Esophagus mucosa (tissue), 1 donor: ENCODE measurements around the gene FDX2. TPM values are rescaled to one million over a fixed set of nuclear protein-coding genes. Genes with fewer than 3 reads are reported as not detected.
"Not testable (repeated sequence)": the region's sequence is repeated elsewhere in the genome, so short reads cannot be mapped to it uniquely, and the experiment has no call there.

Experiments
- ATAC-seq: fragments of 200-7000 bp; cut with Tn5 transposase; one replicate; pipeline ENCODE4 v1.9.1; 2020
- total RNA-seq: library from RNA; stranded (reverse); gene quantifications from one replicate; pipeline ENCODE4 v1.2.4, GENCODE V29; 2023
- donor health status: DM: yes; HTN: yes; CAD: no.

Gene FDX2
- total RNA-seq: 11.3 TPM

DNA sequence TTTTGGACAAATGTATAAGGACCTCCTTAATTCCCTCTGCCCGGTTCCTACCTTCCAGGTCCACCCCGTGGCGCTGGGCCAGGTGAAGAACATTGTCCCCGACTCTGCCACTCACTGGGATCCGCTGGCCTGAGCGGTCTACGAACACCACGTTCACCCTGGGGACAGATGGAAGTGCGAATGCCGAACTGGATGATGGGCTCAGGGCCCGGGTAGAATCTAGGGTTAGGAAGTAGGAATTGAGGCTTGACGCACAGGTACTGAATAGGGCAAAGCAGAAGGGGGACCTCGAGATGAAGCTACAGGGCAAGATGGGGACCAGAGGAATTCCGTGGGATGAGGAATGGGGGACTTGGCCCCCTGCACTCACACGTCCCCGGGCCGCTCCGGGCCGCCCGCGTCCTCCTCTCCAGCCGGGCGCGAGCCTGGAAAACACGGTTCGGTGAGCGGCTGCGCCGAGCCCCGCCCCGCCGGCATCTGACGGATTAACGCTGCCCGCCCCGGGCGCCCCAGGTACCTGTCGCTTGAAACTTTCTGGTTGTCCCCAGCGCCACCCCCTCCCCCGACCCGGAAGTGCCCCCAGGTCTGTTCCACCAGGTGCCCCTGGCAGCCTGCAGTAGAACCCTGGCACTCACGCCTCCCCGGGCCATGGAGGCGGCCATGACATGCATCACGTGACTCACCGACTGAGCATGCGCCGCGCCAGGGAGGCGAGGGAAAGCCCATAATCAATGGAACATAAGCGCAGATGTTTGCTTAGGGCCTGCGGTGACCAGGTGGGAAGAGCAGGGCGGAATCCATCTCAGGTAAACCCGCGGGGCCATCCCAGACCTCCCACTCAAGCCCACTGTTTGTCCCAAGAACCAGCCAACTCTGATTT, at the start of gene FDX2:
TSS of gene FDX2 (minus strand) at position 681 of the 880 bp plus-strand sequence. CDS start at position 662, 19 bp downstream.
- ATAC-seq: peak; percentile 82

DNA sequence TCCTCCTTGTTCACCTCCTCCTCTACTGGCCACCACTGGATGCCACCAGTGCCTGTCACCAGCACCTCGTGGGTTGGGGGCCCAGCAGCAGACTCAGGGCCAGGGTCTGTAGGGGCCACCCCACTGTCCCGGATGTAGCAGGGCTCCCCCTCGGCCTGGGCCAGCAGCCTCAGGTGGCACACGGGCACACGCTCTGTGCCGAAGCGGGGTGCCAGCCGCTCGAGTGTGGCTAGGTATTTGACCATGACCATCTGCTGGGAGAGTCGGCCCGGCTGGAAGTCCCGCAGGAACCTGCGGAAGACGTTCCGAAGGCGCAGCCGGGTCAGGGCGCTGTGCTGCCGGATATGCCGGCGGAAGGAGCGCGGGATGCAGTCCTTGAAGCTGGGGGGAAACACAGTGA, 49.7 kb upstream of the FDX2 start:
- peak; percentile 19 for ATAC-seq

- ATAC-seq: no peak
These were observed 48.8 kb upstream of the FDX2 start for GRCh38 chr19:10364644-10365043.

GRCh38 chr19:10363789-10364281, 48.0 kb upstream of the FDX2 start:
- peak; percentile 6 for ATAC-seq

DNA sequence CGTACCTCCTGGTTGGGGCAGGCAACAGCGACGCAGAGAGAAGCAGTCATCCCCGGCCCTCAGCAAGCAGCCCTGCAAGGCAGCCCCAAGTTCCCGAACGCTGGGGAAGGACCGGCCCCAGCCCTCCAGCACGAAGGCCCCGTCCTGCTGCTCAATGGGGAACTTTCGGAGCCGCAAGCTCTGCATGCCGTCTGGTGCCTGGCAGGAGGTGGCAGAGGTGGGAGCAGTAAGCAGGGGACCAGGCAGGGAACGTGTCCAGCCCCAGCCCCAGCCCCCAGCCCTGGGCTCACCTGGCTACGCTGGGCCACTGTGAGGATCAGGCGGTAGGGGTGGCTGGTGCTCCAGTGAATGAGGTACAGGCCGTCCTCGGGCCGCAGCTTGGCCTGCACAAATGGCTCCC, 46.4 kb upstream of the FDX2 start:
- ATAC-seq: no peak

GRCh38 chr19:10361569-10362011, 45.8 kb upstream of the FDX2 start:
- no peak for ATAC-seq

- no peak for ATAC-seq
These were observed 40.6 kb upstream of the FDX2 start for GRCh38 chr19:10356431-10356830.

- peak; percentile 22 for ATAC-seq
These were observed 38.1 kb upstream of the FDX2 start for GRCh38 chr19:10353793-10354391.

DNA sequence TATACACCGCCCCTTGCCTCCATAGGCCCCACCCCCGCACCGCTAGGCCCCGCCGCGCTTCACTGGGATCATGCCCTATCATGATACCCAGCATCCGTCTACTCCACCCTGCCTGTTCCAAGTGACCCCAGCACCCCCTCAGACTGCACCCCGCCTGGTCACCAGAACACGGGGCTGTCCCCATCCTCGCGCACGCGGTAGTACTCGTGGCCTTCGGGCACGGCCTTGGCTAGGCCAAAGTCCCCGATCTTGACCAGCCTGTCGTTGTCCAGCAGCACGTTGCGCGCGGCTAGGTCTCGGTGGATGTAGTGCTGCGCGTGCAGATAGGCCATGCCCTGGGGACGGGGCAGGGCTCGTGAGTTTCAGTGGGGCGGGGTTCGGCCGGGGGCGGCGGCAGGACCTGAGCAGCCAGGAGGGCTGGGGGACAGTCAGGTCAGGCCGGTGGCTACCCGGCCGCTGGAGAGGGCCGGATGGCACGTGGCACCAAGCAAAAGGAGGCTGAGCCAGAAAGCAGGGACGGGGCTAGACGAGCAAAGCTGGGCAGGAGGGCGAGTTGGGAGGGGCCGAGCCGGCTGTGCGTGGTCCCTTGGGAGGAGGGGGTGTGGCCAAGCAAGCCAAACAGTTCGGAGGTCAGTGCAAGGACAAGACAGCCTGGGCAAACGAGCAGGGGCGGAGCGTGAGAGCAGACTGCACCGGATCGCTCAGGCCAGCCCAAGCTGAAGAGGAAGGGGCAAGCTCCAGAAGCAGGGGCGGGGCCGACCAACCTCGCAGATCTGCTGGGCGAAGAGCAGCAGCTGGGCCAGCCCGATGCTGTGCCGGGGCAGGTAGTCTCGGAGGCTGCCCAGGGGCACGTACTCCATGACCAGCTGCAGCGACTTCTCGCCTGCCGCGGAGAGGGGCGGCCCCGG, 37.2 kb upstream of the FDX2 start:
- peak; percentile 23 for ATAC-seq

DNA sequence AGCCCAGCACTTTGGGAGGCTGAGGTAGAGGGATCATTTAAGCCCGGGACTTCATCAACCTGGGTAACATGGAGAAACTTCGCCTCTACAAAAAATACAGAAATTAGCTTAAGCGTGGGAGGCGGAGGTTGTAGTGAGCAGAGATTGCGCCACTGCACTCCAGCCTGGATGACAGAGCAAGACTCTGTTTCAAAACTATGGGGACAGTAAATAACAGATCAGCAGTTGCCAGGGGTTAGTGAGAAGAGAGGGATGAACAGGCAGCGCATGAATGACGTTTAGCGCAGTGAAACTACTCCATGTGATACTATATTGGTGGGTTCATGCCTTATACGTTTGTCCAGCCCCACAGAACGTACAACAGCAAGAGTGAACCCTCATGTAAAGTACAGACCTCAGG, 30.7 kb upstream of the FDX2 start:
- no peak for ATAC-seq

GRCh38 chr19:10344780-10345179, 29.0 kb upstream of the FDX2 start:
- no peak for ATAC-seq

DNA sequence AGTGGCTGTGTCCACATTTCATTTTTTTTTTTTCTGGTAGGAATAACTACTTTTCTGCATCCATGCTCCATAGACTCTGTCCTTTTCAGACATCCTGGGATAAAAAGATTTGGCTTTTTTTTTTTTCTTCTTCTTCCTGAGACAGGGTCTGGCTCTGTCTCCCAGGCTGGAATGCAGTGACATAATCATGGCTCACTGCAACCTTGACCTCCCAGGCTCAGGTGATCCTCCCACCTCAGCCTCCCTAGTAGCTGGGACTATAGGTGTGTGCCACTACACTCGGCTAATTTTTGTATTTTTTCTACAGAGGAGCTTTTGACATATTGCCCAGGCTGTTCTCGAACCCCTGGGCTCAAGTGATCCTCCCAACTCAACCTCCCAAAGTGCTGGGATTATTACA, 27.7 kb upstream of the FDX2 start:
- no peak for ATAC-seq

DNA sequence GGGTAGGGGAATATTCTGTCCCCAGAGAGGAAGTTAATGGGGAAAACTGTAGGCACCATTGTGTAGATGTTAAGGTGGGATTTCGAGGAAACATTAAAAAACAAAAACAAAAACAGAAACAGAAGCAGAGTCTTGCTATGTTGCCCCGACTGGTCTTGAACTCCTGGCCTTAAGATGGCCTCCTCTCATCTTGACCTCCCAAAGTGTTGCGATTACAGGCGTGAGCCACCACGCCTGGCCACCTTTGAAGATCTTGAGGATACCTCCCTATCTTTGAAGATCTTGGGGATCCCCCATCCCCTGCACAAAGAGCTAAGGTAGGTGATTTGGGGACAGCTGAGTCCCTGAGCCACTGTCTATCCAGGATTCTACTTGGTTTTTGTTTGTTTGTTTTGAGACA, 24.2 kb upstream of the FDX2 start:
- ATAC-seq: no peak

DNA sequence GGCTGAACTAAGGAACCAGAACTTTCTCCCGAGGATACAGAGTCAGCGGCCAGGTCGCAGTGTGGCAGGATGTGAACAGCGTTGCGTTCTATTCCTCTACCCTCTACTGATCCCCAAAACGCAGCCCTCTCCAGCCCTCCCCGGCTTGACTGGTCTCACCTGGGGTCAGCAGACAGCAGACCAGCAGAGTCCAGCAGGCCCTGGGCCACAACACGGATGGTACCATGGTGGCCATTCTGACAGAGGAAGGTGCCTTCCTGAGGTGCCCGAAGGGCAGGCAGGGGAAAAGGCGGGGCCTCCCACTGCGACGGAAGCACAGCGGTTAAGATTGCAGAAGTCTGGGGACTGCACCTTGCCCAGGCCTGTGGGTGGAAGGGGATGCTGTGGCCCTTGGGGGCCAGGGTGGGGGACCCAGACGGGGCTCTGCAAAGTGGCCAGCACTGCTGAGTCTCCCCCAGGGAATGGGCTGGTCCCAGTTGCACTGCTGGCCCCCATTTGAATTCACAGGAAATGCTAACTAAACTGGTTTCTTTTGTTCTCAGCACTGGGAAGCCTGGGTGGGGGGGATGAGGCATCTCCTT, 23.7 kb upstream of the FDX2 start, which contains the start of gene ICAM3:
TSS of gene ICAM3 (minus strand) at position 245 of the 581 bp plus-strand sequence. CDS start at position 235, 10 bp downstream.
- ATAC-seq: peak; percentile 15

- ATAC-seq: no peak
These were observed 23.1 kb upstream of the FDX2 start for GRCh38 chr19:10338940-10339339.

DNA sequence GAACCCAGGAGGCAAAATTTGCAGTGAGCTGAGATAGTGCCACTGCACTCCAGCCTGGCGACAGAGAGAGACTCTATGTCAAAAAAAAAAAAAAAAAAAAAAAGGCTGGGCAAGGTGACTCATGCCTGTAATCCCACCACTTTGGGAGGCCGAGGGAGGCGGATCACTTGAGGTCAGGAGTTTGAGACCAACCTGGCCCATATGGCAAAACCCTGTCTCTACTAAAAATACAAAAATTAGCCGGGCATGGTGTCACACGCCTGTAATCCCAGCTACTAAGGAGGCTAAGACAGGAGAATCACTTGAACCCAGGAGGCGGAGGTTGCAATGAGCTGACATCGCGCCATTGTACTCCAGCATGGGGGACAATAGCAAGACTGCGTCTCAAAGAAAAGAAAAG, 20.9 kb upstream of the FDX2 start:
- ATAC-seq: not testable (repeated sequence)

DNA sequence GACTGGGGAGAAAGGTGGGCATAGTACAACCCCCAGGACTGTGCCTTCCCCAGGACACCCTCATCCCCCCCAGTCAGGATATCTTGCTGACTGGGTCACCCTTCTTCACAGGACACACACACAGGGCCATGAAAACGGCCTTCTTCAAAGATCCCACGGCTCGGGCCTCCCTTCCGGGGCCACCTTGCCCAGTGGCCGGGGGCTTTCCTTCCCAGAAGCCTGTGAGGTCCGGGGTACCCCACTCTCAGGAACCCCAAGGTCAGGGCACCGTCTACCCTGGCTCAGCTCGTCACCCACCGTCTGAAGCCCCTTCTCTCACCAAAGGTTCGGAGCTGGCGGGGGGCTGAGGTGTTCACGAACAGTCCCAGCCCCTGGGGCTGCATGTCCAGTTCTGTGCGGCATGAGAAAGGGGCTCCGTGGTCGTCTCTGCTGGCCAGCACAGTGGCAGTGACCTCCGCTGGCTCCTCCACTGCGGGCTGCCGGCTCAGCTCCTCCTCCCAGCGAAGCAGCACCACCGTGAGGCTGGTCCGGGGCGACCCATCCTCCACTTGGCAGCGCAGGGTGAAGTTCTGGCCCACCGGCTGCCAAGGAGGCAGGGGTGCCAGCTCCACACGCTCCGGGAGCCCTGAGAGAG, 19.7 kb upstream of the FDX2 start:
- ATAC-seq: no peak

DNA sequence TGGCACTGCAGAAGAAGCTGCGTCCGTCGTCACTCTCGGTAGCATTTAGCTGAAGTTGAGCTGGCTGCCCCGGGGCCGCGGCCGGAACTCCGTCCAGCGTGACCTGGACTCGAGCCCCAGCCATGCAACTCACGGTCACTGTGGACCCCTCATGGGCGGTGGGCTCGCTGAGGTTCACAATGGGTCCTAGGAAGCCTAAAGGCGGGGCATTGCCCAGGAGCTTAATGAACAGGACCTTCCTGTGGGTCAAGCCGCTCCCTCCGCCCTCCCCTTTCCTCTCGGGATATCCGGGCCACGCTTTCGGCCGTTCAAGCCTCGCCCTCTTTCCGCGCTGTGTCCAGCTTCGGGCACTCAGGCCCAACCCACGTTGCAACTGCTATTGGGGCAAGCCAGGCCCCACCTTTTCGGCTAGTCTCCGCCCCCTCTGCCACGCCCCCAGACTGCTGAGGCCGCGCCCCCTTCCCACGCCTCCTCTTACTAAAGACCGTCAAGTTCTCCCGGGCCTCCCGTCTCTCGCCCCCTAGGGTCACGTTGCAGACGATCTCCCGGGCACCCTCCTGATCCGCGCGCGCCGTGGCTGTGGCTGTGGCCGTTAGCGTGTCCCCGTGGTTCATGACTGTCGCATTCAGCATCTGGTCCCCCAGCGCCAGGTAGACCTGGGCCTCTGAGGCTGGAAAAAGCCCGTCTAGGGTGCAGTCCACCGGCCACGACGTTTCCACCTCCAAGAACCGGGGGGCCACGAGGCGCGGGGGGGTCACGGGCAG, 19.0 kb upstream of the FDX2 start:
- peak; percentile 78 for ATAC-seq

DNA sequence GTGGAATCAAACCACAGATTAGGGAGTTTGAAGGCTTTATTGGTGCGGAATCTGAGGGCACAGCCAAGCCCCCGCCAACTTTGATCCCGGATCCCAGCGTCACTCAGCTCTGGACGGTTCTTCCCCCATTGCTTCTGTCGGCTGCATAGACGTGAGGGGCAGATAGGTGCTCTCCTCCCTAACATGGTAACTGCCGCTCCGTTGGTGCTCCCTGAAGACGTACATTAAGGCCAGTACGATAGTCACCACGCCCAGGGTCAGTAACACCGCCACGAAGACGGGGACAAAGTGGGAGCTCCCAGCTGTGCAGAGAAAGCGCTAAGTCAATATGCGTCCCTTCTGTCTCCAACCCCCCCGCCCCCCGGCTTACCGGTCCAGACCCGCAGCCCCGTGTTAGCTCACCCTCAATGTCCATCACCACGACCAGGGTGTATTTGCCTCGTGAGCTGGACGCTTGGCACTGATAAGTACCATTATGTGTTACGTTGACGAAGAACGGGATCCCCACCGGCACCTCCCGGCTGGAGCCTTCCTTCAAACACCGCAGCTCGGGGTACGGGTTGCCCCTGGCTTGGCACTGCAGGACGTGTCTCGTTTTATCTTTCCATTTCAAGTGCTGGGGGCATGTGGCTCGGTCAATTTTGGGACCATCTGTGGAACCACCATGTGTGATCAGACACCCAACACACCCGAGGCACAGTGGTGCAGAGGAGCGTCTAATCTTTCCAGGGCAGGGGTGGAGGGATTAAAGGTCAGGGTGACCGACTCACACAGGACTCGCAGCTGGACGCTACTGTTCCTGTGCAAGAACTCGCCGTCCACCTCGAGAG, 18.2 kb upstream of the FDX2 start:
- peak; percentile 11 for ATAC-seq
